ENCODE measurements around the gene ONECUT3. TPM values are rescaled to one million over a fixed set of nuclear protein-coding genes. Genes with fewer than 3 reads are reported as not detected.

The ONECUT3 gene
- total RNA-seq, 1 donor from 2014 or later = not detected

DNA sequence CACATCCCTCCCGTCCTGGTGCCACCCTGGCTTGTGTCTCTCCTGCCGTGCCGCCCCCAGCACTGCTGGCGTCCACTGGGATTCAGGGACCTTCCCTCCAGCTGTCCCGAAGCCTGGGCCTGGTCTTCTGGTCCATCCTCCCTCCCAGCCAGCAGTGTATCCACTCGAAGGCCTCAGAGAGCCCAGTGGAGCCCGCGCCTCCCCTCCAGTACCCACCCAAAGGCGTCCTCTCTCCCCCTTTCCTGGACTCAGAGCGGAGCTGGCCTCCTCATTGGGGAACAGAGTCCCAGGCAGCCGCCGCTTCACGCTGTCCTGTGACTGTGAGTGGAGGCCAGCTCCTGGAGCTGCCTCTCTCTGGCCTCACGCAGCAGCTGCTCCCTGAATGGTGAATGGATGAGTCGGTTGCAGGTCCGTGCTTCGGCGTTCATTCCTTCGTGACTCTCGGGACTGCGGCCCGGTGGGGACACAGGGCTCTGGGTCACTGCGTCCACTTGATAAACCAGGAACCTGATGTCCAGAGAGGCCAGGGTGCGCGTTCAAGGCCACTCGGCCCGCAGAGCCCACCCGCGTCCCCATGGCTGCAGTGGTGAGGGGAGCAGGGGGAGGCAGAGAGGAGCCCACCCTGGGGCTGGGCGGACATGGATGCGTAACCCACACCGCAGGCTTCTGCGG, 12.1 kb downstream of the ONECUT3 start:
- DNase-seq (ENCODE audit: low spot score) (no peak), ATAC-seq (no peak)
- intact Hi-C loops (cut with DNase I) = loop anchor here (5.0 kb wide), 1 partner anchor 218 kb away; no protein-coding TSS in a partner anchor

DNA sequence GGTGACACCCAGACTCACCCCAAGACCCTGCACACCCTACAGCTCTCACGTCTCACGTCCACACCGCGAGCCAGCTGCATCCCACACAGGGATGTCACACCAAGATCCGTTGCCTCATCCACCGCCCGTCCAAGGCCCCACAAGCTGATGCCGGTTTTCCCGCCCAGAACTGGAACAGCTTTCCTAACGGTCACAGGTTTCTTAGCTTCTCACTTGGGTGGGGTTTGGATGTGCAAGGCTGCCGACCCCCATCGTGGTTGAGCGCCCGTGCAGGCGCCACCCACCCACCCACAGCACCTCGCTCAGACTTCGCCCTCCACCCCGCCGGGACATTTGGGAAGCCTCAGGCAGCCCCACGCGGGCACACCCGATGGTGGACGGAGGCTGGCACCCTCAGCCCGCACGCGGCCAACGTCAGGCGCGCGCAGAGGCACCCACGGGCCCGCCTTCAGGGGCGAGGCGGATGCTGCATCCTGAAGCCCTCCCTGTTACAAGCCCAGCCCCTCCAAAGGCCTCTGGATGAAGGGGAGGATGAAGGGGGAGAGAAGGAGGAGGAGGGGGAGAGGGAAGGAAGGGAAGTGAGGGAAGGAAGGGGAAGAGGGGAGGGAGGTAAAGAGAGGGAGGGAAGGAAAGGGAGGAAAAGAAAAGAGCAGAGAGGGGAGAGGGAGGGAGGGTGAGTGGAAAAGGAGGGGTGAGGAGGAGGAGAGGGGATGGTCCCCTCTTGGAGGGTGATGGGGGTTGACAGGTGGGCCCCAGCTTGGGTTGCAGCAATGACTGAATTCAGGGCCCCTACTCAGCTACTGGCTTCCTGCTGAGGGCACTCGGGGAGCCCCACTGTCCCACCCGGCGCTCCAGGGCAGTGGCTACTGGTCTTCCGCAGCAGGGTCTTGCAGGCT, 12.8 kb downstream of the ONECUT3 start:
- DNase-seq (ENCODE audit: low spot score) = no peak
- intact Hi-C loops (cut with DNase I) = loop anchor here (5.0 kb wide), 1 partner anchor 219 kb away; no protein-coding TSS in a partner anchor
- no peak for ATAC-seq

DNA sequence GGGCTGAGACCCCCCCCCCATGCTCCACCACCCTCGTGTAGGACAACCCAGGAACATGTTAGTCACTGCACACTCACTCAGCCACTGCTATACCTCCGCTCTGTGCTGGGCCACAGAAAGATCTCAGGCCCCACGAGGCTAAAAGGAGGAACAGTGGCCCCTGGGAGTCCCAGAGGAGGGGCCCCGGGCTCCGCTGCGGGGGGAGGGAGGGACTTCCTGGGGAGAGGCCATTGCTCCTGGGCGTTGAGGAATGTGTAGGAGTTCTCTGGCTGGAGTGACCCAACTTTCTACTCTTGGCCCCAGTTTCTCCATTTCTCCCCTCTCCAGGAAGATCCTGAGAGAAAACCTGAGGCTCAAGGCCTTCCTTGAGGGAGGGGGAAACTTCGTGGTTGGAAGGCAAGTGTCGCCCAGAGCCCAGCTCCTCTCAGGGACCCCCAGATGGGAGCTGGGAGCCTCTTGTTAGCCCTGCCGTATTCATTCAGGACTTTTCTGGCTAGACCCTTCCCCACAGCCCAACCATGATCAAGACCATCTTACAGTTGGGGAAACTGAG, 13.6 kb downstream of the ONECUT3 start:
- DNase-seq (ENCODE audit: low spot score) = no peak
- peak; percentile 31 for ATAC-seq
- intact Hi-C loops (cut with DNase I) = loop anchor here (5.0 kb wide), 1 partner anchor 220 kb away; no protein-coding TSS in a partner anchor

DNA sequence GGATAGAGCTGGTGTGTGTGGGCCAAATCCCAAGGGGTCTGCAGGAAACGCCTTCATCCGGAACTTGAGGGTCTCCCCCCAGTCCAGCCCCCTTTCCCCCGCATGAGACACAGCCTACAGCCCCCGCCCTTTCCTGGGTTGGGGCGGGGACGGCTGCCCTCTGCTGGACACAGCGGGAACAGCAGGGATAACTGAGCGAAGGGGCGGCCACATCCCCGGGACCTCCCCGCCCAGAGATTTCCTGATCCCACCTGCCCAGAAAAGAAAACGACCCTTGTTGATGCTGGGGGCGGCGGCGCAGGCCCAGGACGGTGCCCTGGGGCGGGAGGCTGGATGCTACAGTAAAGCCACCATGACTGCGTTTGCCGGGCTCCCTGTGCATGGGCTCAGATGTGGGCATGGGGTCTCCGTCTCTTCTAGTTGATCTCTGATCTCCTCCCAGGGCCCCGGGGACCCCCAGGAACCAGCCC, 14.2 kb downstream of the ONECUT3 start:
- intact Hi-C loops (cut with DNase I) = loop anchor here (5.0 kb wide), 1 partner anchor 220 kb away; no protein-coding TSS in a partner anchor
- peak; percentile 74 for DNase-seq (ENCODE audit: low spot score)
- peak; percentile 67 for ATAC-seq

DNA sequence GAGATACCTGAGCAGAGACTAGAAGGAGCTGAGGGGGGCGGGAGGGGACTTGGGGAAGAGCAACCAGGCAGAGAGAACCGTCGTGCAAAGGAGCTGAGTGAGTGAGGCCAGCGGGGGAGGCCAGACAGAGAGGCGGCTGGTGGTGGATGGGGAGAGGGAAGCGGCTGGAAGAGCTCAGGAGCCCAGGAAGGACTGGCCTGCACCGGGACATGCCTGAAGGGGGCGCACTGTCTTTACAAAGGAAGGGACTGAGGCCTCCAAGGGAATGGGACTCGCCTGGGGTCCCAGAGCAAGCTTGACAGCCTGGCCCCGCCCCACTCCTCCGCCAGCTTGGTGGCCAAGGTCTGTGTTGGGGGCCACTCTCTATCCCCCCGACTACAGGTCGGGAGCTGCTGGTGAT, 14.9 kb downstream of the ONECUT3 start:
- ATAC-seq (no peak), DNase-seq (ENCODE audit: low spot score) (no peak)
- intact Hi-C loops (cut with DNase I) = loop anchor here (5.0 kb wide), 1 partner anchor 221 kb away; no protein-coding TSS in a partner anchor

DNA sequence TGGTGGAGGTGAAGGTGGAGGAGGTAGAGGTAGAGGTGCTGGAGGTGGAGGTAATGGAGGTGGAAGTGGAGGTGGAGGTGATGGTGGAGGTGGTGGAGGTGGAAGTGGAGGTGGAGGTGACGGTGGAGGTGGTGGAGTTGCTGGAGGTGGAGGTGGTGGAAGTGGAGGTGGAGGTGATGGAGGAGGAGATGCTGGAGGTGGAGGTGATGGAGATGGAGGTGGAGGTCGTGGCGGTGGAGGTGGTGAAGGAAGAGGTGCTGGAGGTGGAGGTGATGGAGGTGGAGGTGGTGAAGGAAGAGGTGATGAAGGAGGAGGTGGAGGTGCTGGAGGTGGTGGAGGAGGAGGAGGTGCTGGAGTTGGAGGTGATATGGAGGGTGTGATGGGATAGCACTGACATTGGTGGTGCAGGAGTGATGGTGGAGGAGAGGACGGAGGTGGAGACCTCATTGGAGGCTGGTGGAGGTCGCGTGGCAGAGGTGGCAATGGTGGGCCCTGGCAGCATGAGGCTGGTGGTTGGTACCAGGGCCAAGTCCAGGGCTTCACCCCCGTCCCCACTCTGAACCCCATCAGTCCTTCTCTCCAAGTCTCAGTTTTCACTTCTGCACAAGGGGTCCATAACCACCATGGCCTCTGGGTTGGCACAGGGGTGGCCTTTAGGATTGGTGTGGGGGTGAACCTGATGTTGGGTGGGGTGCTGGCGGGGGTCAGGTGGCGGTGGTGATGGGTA, 15.8 kb downstream of the ONECUT3 start:
- intact Hi-C loops (cut with DNase I) = loop anchor here (5.0 kb wide), 1 partner anchor 222 kb away; no protein-coding TSS in a partner anchor
- ATAC-seq (no peak), DNase-seq (ENCODE audit: low spot score) (no peak)

DNA sequence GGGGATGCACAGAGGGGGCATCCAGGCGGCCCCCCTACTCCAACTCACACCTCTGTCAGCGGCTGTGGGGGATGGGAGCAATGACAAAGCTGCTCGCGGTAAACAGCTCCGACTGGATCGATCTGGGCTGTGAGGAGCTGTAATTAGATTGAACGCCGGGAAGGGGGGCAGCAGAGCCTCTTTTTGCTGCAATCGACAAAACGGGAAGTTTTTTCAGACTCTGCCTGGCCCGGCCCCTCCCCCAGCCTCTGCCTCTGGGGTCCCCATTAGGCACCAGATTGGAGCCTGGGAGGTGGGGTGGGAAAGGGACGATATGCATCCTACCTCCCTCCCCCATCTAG, 16.3 kb downstream of the ONECUT3 start:
- no peak for DNase-seq (ENCODE audit: low spot score)
- intact Hi-C loops (cut with DNase I) = loop anchor here (5.0 kb wide), 1 partner anchor 222 kb away; no protein-coding TSS in a partner anchor
- no peak for ATAC-seq

DNA sequence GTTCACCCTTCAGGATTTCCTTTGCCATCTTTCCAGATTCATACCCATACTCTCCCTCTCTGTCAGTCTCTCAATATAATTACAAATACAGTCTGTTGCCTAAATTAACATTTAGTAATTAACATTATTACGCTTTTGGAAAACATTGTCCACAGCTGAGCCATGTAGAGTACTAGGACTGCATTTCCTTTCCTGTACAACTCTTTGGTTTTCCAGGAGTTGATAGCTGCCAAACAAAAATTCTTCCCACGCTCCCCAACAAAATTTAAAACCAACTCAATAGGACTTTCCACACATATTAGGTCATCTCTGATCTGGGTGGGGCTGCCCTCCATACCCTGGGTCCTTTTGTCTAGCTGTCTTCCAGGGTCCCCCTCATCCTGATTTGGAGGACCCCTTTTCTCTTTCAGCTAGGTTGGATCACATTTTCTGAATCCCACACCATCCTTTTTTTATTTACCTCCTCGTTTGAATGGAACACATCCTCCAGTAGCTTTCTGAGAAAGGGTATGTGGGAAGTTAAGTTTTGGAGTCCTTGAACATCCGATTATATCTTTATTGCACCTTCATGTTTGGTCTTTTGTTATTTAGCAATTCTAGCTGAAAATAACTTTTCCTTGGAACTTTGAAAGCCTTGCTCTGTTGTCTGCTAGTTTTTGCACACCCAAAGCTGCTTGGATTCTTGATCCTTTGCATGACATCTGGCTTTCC, 17.7 kb downstream of the ONECUT3 start:
- intact Hi-C loops (cut with DNase I) = loop anchor here (1.0 to 10.0 kb wide), 2 partner anchors 29 to 364 kb away; no protein-coding TSS in a partner anchor
- ATAC-seq (no peak), DNase-seq (ENCODE audit: low spot score) (no peak)

DNA sequence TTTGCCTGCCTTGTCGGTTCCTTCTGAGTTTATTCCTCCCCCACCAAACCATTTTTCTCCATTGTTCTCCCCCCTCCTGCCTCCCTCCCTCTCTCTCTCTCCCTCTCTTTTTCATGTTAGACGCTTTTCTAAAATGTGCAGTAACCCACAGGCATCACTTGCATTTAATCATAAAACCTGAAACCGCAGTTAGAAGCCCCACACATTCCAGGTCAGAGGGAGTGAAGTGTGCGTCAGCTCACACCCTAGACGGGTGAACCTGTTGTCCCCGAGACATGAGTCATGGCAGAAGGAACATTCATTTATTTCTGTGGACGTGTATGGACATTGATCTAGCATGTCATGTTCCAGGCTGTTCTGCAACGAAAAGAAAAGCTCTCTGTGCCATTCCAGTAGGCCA, 19.9 kb downstream of the ONECUT3 start:
- DNase-seq (ENCODE audit: low spot score) (no peak), ATAC-seq (no peak)
- intact Hi-C loops (cut with DNase I) = loop anchor here (10.0 kb wide), 1 partner anchor 362 kb away; no protein-coding TSS in a partner anchor

DNA sequence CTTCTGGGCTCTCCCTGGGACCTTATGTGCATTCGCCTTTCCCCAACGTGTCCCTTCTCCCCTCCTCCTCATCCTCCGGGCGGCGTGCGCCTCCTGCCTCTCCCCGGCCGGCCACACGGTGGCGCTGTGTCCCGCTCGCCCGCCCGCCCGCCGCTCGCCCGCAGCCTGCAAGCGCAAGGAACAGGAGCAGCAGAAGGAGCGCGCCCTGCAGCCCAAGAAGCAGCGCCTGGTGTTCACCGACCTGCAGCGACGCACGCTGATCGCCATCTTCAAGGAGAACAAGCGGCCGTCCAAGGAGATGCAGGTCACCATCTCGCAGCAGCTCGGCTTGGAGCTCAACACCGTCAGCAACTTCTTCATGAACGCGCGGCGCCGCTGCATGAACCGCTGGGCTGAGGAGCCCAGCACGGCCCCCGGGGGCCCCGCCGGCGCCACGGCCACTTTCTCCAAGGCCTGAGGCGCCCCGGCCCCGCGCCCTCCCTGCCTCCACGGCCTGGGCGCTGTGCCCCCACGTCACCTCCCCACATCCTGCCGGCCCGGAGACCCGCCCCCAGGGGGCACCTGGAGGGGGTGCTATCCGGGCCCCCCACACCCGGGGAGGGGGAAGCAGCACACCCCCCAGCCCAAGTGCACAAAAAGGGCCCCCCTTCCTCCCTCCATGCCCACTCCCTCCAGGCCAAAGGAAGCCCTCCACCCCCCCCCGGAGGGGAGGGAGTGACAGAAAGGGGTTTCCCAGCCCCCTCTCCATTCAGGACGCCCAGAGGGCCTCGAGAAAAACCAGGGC, 21.9 kb downstream of the ONECUT3 start:
- intact Hi-C loops (cut with DNase I) = loop anchor here (10.0 kb wide), 1 partner anchor 360 kb away; no protein-coding TSS in a partner anchor
- DNase-seq (ENCODE audit: low spot score) (no peak), ATAC-seq (no peak)

DNA sequence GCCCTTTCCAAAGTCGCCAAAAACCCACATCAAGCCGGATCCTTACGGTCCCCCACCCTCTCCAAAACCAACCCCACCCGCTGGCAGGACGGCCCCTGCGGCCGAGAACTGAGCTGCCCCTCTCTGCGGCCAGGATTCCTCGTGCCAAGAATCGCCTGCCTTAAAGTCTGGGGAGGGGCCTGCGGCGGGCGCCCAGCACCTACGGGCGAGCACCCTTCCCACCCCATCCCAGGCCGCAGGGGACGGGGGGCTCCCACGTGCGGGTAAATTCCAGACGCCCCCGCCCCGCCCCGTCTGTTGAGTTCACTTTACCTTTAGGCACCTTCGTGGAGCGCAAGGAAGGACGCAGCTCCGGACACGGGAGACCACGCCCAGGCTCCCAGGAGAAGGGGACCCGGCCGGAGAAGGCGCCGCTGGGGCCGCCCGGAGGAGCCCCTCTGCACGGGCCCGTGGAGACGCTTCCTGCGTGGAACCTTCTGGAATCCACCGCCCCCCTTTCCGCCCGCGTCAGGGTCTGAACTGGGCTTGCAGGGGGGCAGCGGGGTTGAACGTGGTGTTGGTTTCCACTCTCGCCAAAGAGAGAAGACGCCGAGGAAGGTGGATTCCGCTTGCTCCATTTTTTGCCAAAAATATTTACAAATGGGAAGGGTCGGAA, 22.8 kb downstream of the ONECUT3 start:
- ATAC-seq (no peak), DNase-seq (ENCODE audit: low spot score) (no peak)
- intact Hi-C loops (cut with DNase I) = loop anchor here (10.0 kb wide), 1 partner anchor 359 kb away; no protein-coding TSS in a partner anchor

DNA sequence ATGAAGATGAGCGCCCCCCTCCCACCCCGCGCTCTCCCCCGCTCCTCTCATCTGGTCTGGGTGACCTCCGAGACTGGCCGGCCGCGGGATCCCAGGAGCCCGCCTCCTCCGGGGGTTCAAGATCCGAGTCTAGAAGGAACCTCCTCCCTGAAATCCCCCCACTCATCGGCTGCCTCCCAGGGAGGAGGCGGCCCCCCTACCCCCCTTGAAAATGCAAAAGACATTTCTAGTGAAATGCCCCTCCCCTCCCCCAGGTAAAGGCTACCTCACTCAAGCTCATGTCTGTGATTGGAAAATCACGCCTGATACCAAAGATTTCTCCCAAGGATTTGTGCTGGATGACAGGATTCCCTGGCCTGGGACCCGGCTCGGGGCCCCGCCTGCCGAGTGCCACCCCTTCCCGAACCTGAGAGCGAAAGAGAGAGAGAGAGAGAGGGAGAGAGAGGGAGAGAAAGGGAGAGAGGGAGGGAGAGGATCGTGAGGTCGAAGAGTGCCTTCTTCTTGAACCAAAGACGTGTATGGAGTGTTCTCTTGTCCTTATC, 23.4 kb downstream of the ONECUT3 start:
- ATAC-seq (no peak), DNase-seq (ENCODE audit: low spot score) (no peak)
- intact Hi-C loops (cut with DNase I) = loop anchor here (10.0 kb wide), 1 partner anchor 358 kb away; no protein-coding TSS in a partner anchor

DNA sequence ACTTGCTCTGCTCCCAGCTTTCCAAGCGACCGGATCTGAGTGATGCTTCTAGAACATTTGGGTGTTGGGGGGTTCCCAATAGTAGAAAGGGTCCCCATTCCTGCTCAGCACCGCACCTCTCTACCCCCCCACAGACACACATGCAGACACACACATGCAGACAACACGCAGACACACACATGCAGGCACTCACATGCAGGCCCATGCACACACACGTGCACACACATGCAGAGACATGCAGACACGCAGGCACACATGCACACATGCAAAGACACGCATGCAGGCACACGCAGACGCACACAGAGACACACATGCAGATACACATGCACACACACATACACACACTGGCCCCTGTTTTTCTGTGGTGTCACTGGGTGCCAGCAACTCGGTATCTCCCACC, 23.8 kb downstream of the ONECUT3 start:
- no peak for ATAC-seq
- no peak for DNase-seq (ENCODE audit: low spot score)
- intact Hi-C loops (cut with DNase I) = loop anchor here (10.0 kb wide), 1 partner anchor 358 kb away; no protein-coding TSS in a partner anchor

DNA sequence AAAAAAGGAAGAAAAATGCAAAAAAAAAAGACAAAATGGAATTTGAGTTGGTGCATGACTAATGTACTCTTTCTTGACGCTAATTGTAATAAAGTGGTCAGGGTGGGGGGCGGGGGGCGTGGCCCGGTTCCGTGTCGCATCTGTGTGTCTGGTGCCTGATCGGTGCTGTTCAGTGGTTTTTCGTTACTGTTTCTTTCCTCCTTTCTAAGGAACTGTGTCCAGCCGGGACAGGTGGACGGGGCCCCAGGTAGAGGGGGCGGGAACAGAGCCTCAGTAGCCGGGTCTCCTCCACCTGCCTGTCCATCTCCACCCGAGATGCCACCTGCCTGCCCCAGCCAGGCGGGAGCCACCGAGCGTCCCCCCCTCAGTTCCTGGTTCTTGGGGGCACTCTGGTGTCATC, 26.3 kb downstream of the ONECUT3 start:
- ATAC-seq = no peak
- intact Hi-C loops (cut with DNase I) = loop anchor here (10.0 kb wide), 1 partner anchor 355 kb away; no protein-coding TSS in a partner anchor

DNA sequence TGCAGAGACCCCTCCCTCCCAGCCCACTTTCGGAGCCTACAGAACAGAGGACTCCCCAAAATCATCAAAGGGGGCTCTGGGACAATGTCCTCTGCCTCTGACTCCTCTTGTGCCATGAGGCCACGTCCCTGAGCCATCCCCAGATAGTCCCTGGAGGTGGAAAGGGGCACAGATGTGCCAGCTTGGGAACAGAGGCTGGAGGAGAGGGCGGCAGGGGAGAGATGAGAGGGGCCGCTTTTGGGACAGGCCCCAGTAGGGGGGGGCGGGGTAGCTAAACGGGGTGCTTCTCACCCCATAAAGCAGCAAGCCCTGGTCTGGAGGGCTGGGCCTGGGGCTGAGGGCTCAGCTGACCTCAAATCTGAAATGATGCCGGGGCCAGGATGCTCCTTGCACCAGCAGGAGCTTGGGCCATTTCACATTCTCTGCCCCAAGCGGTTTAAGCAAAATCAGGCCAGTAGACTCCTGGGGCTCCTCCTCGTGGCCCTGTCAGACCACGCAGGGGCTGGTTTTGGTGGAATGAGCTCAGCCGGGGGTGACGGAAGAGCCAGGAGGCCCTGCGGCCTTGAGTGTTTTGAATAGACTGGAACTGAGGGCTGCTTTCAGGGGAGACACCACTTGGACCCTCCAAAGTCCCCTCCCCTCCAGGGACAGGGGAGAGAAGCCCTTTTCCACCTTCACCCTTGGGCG, 27.1 kb downstream of the ONECUT3 start:
- no peak for DNase-seq (ENCODE audit: low spot score)
- no peak for ATAC-seq
- intact Hi-C loops (cut with DNase I) = no loop called here

More for the DNA sequence above, 26.3 kb downstream of the ONECUT3 start:
- DNase-seq (ENCODE audit: low spot score) = no peak

DNA sequence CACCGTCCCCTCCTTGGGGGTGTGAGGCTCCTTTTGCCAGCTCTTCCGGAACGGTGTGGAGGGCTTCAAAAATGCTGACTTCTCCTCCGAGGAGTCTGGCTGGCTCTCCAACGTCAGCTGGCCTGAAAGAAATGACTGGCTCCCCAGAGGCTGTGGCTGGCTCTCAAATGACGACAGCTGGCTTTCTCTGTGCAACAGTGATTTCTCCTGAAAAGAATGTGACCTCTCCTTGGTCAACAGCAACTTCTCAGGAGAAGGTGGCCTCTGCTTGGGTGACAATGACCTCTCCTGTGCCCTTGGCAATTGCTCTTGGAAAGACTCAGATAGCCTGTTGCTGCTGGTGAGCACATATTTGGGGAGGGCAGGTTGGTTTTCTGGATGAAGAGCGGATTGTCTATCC, 29.2 kb downstream of the ONECUT3 start:
- intact Hi-C loops (cut with DNase I) = no loop called here
- ATAC-seq (no peak), DNase-seq (ENCODE audit: low spot score) (no peak)

All from sciatic nerve (tissue), 2 donors.